NCI-H345 (cell line): ENCODE measurements around the gene ITPK1.

Experiments used
- DNase-seq: peaks from one replicate; lab custom pipeline; 2025; lab: John Stamatoyannopoulos, UW

Gene ITPK1

DNA sequence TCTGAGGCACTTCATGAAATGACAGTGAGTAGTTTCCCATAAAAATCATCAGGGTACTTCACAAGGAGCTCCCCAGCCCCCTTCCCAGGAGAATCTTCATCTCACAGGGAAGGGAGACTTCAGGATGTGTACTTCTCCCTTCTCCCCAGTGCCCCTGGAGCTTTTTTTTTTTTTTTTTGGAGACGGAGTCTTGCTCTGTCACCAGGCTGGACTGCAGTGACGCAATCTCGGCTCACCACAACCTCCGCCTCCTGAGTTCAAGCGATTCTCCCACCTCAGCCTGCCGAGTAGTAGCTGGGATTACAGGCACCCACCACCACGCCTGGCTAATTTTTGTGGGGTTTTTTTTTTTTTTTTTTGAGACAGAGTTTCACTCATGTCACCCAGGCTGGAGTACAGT is 10.4 kb downstream of the ITPK1 start:
- DNase-seq, result no peak

- DNase-seq, result no peak
These were observed 10.8 kb downstream of the ITPK1 start for GRCh38 chr14:93104961-93105360.

DNA sequence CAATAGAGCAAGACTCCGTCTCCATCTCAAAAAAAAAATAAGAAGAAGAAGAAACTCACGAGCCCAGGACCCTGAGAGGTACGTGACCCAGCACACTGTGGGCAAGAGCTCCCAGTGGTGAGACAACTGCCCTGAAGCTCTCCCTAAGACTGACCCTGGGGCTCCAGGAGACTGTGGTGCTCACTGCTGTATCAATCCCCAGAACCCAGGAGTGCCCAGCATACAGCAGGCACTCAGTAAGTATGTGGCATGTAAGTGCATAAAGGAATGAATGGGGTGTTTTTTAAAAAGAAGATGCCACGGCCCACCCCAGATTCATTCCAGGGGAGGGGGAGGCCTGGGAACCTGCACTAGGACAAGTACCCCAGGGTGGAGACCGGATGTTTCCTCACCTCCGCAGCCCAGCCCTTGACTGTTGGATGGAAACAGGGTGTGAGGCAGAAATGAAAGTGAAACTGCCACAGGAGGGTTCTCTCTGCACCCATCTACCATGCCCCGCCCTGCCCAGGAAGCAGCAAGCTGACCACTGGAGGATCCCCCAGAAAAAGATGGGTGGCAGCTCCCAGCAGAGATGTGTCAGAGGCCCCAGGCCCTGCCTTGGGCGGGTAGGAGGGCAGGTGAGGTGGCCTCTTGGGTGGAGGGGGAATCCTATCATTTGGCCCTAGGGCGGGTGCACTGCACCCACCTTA is 12.2 kb downstream of the ITPK1 start:
- peak; percentile 16 for DNase-seq

DNA sequence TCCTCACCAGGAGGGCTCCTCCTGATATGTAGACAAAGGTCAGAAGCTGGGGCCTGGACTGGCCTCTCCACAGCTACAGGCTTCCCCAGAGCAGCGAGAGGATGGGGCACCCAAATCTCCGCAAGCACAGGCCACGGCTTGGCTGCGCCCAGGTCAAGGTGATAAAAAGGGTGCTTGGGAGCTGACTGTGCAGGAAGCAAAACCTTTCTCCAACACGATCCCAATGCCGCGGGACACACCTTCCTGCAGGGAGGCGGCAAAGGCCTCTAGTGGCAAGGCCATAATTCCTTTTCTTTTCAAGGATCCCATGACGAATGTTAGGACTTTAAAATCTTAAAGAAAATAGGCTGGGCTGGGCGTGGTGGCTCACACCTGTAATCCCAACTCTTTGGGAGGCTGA is 13.6 kb downstream of the ITPK1 start:
- no peak for DNase-seq

GRCh38 chr14:93101181-93101580 is 14.5 kb downstream of the ITPK1 start:
- no peak for DNase-seq

GRCh38 chr14:93100570-93100969 is 15.2 kb downstream of the ITPK1 start:
- no peak for DNase-seq

DNA sequence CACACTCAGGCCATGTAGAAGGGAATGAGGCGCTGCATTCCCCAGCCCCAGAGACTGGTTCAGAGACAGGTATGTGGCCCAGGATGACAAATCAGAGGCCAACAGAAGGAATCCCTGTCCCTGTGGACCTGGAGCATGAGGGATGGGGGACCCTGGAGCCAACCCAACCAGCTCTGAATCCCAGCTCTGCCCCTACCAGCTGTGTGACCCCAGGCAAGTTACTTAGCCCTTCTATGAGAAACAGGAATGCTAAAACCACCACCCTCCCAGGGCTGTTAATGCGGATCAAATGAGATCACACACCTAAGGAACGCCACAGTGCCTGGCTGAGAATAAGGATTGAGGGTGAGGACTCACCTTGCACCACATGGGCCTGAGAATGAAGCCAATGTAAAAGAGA is 15.6 kb downstream of the ITPK1 start:
- DNase-seq, result no peak

DNA sequence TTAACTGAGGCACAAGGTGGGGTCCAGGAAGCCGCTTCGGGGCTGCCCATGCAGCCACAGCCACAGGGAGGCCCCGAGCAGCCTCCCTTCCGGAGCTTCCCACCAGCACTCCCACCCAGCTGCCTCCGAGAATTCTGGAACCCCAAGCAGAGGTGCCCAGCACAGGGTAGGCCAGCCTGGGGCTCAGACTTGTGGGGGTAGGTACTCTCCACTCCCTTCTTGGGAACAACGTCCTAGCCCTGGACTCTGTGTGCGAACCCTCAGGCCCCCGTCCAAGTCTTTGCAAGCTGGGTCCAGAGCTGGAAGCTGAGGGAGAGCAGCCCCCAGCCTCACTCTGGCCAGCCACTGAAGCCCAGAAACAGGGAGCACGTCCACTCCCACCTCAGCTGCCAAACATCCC is 16.1 kb downstream of the ITPK1 start:
- DNase-seq, result no peak

DNA sequence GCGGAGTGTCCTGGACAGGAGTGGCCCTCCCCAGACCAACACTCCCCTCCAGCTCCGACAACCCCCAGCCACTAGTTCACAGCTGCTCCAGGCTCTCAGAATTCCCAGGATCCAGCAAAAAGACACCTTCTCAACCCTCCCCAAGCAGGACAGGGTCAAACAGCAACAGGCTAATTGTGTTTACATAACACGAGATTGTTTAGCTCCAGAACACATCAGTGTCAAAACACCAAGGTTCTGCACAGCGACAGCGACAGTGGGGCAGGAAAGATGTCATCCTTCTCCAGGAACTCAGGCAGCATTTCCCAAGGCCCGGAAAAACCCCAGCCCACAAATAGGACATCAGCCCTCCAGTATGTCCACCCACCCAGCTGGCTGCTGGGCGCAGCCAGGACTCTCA is 16.5 kb downstream of the ITPK1 start:
- DNase-seq, result no peak

DNA sequence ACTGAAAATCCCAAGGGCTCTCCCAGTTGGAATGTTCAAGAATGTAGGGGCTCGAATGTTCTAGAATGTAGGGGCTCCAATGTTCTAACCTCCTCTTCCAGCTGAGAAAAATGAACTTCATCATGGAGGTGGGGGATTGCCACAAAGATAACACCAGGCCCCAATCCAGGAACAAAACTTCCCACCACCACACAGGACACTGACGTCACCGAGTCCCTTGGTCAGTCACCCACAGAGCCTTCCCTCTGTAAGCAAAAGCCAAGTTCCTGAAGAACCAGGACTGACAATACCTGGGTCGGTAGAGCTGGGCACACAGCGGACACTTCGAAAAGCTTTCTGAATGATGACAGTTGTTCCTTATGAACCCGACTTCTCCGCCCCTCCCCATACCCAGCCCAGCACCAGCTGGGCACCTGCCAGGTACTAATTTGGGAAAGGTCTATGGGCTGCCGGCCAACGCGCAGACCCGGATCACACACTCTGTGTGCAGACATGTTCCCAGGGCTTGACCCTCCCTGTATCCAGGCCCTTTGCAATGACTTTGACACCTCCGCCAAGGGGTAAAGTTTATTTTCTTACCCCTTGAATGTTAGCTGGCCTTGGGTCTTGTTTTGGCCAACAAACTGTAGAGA is 18.9 kb downstream of the ITPK1 start:
- no peak for DNase-seq

GRCh38 chr14:93095742-93096510 is 19.8 kb downstream of the ITPK1 start:
- DNase-seq, result no peak

DNA sequence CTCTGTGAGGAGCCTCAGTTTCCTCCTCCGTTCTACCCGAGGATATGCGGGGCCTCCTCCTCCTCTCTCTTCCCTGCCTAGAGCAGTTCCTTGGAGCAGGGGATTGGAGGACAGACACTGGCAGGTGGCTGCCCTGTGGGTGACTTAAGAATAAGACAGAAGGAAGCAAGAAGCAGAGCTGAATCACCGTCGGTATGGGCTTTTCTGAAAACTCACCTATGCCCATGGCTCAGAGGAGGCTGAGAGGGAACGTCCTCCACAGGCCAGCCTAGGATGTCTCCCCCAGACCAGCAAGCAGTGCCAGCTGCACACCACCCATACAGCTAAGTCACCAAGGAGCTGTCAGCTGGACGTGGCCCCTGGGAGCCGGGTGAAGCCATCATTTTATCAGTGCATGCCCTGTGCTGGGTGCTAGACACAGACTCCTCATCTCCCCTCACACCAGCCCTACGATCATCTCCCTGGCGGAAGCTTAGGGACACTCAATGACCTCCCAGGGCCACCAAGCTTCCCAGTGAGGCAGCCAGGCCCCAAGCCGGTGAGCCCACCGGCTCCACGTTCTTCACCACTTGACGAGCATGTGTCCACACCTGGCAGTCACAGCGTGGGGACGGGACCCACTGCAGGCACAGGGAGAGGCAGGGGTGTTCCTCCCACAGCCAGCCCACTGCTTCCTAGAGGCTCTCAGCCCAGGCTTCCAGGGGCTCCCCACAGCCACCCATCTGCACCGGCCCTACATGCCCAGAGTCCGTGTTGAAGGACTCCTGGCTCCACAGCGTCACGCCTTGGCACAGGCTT is 21.4 kb downstream of the ITPK1 start:
- DNase-seq, result no peak

GRCh38 chr14:93092606-93093556 is 22.8 kb downstream of the ITPK1 start:
- DNase-seq, result no peak

DNA sequence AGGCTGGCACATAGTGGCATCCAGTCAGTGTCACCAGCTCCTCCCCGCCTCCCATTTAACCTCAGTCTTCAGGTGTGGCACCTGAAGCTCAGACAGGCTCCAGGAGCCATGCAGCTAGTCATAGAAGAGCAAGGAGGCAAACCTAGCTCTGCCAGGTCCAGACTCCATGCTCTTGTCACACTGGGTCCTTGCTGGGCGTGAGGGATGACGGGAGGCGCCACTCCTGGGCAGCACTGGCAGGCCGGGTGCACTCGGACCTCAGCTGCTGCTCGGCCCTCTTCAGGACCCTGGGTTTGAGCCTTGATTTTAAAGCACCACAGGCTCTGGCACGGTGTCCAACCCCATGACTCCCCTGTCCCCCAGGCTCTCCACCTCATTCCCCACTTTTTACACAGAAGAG is 24.1 kb downstream of the ITPK1 start:
- no peak for DNase-seq

DNA sequence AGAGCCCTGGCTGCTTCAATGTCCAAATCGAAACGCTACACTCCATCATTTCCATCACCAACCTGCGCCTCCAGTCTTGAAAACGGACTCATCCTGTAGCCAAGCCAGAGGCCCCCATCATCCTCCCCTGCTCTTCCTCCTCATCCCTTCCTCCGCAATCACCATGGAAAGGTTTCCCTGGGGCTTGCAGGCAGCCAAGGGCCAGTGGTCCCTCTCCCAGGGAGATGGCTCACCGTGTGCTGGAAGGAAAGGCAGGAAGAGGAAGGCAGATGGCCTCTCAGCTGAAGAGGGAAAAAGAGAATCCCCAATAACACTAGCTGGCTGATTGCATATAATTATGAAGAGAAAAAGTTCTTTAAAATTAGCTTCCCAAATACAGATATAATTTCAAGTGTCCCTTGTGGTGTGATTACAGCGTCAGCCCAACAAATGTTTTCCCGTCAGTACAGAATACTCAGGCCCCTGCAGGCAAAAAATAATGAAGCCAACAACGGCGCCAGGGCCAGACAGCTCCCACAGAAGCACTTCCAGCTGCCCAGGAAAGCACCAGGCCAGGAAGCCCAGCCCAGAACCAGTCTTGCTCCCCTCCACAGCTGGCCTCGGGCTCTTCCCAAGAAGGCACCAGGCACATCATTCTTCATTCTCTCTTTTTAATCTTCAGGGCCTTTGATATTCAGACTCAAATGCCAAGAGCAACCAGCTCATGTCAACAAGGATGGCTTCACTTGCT is 24.7 kb downstream of the ITPK1 start:
- DNase-seq, result peak; percentile 37

DNA sequence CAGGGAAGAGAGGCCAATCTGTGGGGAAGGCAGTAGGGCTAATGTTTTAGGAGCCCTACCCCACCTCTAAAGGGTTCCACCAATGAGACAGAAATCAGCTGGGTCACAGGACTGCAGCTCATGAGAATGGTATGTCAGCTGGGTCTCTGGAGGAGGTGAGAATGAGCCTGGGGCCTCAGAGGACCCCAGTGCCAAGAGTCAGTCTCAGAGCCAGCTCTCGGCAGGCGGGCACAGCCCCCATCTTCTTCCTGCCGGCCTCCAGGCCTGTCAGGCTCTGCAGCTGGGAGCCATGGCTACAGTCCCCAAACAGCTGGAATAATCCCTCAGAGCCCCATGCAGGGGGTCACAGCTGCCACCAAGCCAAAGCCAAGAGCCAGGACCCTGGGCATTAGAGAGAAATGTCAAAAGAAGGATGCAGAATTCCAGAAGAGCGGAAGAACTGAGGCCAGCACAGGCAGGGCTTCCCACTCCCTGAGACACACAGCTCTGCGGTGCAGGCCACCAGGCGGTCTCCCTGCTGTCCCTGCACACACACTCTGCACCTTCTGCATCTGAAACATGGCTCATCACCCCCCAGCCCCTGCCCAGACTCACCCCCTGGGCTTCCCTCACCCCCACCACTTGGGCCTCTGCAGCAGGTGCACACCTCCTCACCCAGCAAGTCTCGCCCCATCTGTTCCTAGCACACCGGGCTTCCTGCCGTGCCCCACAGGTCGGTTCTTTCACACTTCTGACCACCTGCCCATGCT is 26.0 kb downstream of the ITPK1 start:
- peak; percentile 64 for DNase-seq

DNA sequence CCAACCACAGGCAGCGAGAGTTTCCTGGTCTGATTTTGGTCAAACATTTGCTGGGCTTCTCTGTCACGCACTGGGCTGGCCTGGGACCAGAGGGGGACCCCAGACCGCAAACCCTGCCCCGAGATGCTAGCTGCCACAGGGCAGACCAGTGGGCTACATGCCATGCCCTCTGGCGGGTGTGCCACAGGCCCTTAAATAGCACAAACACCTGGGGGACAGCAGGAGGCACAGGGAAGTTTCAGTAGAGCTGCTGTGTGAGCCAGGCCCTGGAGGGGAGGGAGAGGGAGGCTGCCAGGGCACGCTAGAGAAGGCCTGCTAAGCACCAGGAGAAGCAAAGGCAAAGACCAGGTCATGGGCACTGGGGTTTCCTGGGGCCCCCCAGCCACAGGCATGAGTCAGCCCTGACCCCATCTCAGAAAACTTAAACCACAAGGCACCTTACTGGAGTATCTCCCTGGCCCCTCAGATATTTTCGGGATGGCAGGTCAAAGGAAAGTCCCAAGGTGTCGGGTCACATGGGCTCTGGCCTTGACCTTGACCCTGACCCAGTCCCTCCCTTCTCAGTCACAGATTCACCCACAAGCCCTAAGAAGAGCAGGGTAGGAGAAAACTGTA is 29.2 kb downstream of the ITPK1 start:
- DNase-seq, result no peak

- no peak for DNase-seq
These were observed 29.8 kb downstream of the ITPK1 start for GRCh38 chr14:93085911-93086310.
